Parathyroid adenoma (tissue), 2 donors: ENCODE data around the gene FEM1C.

Experiments
- H2AFZ ChIP-seq: fragments of 300-600 bp; sonication (generic); one replicate; pipeline ENCODE4 v1.7.0; 2017; ENCODE audit warnings: antibody characterized with exemption, mild to moderate bottlenecking
- H3K27ac ChIP-seq: fragments of 300-600 bp; sonication (generic); one replicate; pipeline ENCODE4 v1.7.0; 2017
- H3K27me3 ChIP-seq: fragments of 300-600 bp; sonication (generic); one replicate; pipeline ENCODE4 v1.7.0; 2017; ENCODE audit warnings: low read length; ENCODE audit not compliant: control insufficient read depth, insufficient read depth
- H3K36me3 ChIP-seq: fragments of 300-600 bp; sonication (generic); one replicate; pipeline ENCODE4 v1.7.0; 2017; ENCODE audit warnings: low read length; ENCODE audit not compliant: control insufficient read depth, insufficient read depth
- H3K4me1 ChIP-seq: fragments of 300-600 bp; sonication (generic); one replicate; pipeline ENCODE4 v1.7.0; 2017; ENCODE audit warnings: control low read depth
- H3K4me2 ChIP-seq: fragments of 300-600 bp; sonication (generic); one replicate; pipeline ENCODE4 v1.7.0; 2017; ENCODE audit warnings: low read length
- H3K4me3 ChIP-seq: fragments of 300-600 bp; sonication (generic); one replicate; pipeline ENCODE4 v1.7.0; 2017; ENCODE audit warnings: low read depth, low read length
- H3K79me2 ChIP-seq: fragments of 300-600 bp; sonication (generic); one replicate; pipeline ENCODE4 v1.7.0; 2017; ENCODE audit warnings: control low read depth
- H3K9ac ChIP-seq: fragments of 300-600 bp; sonication (generic); one replicate; pipeline ENCODE4 v1.7.0; 2017; ENCODE audit warnings: mild to moderate bottlenecking
- H3K9me3 ChIP-seq: fragments of 300-600 bp; sonication (generic); one replicate; pipeline ENCODE4 v1.7.0; 2017; ENCODE audit warnings: low read length; ENCODE audit not compliant: control insufficient read depth
- CTCF ChIP-seq: fragments of 300-600 bp; sonication (generic); IDR thresholded peaks from one replicate; pipeline ENCODE4 v1.7.0; 2017; ENCODE audit warnings: antibody characterized with exemption, mild to moderate bottlenecking
- donor health status: primary hyperparathyroidism.

FEM1C gene

GRCh38 chr5:115555084-115555633 lies 10.6 kb upstream of the FEM1C start:
- no peak for TF ChIP-seq CTCF
- H3K27me3 ChIP-seq: no peaks in the 10 kb centered on the region
- H3K9ac ChIP-seq: no peak overlapping the region
- H2AFZ ChIP-seq: no peak overlapping the region
- H3K36me3 ChIP-seq: no peaks in the 10 kb centered on the region
- H3K4me3 ChIP-seq: no peak overlapping the region
- no peaks in the 10 kb centered on the region for H3K4me1 ChIP-seq
- H3K27ac ChIP-seq: no peak overlapping the region
- no peaks in the 10 kb centered on the region for H3K9me3 ChIP-seq
- no peaks in the 10 kb centered on the region for H3K79me2 ChIP-seq
- no peak overlapping the region for H3K4me2 ChIP-seq

GRCh38 chr5:115553082-115553481 lies 8.5 kb upstream of the FEM1C start:
- Histone ChIP-seq H3K36me3 (no peaks in the 10 kb centered on the region), H3K4me3 (no peak overlapping the region), H3K4me1 (no peaks in the 10 kb centered on the region), H3K9ac (no peak overlapping the region), H3K9me3 (no peaks in the 10 kb centered on the region), H3K4me2 (no peak overlapping the region), H3K79me2 (no peaks in the 10 kb centered on the region), H2AFZ (no peak overlapping the region), H3K27ac (no peak overlapping the region), H3K27me3 (no peaks in the 10 kb centered on the region)
- no peak for TF ChIP-seq CTCF

GRCh38 chr5:115551415-115551814 lies 6.8 kb upstream of the FEM1C start:
- H3K9ac ChIP-seq: no peak overlapping the region
- no peaks in the 10 kb centered on the region for H3K4me1 ChIP-seq
- H3K4me3 ChIP-seq: no peak overlapping the region
- no peaks in the 10 kb centered on the region for H3K36me3 ChIP-seq
- H3K79me2 ChIP-seq: no peaks in the 10 kb centered on the region
- no peak overlapping the region for H2AFZ ChIP-seq
- no peaks in the 10 kb centered on the region for H3K9me3 ChIP-seq
- H3K27ac ChIP-seq: no peak overlapping the region
- no peak overlapping the region for H3K4me2 ChIP-seq
- H3K27me3 ChIP-seq: no peaks in the 10 kb centered on the region
- no peak for TF ChIP-seq CTCF

GRCh38 chr5:115549154-115549553 lies 4.6 kb upstream of the FEM1C start:
- Histone ChIP-seq H3K9me3 (no peaks in the 10 kb centered on the region), H2AFZ (no peak overlapping the region), H3K27me3 (no peaks in the 10 kb centered on the region), H3K4me2 (no peak overlapping the region), H3K4me3 (no peak overlapping the region), H3K9ac (no peak overlapping the region), H3K27ac (no peak overlapping the region), H3K4me1 (no peaks in the 10 kb centered on the region), H3K79me2 (no peaks in the 10 kb centered on the region), H3K36me3 (no peaks in the 10 kb centered on the region)
- no peak for TF ChIP-seq CTCF

- H3K27me3 ChIP-seq: no peaks in the 10 kb centered on the region
- no peak overlapping the region for H3K9ac ChIP-seq
- no peak overlapping the region for H3K27ac ChIP-seq
- no peak overlapping the region for H3K4me3 ChIP-seq
- no peaks in the 10 kb centered on the region for H3K4me1 ChIP-seq
- no peaks in the 10 kb centered on the region for H3K36me3 ChIP-seq
- H3K4me2 ChIP-seq: no peak overlapping the region
- H2AFZ ChIP-seq: no peak overlapping the region
- TF ChIP-seq CTCF: no peak
- H3K79me2 ChIP-seq: no peaks in the 10 kb centered on the region
- no peaks in the 10 kb centered on the region for H3K9me3 ChIP-seq
These were observed 4.1 kb upstream of the FEM1C start for GRCh38 chr5:115548683-115549082.
